Stimulated activated CD8-positive, alpha-beta memory T cell treated with anti-CD3 and anti-CD28 coated beads, Interleukin-12 subunit alpha, Interleukin-12 subunit beta, amount 100 ng/mL, for 4 hours (primary cell): ENCODE data around the gene EPB41L4A.

Experiments used
- DNase-seq: peaks from one replicate; pipeline ENCODE4 v3.0.0-alpha.2; 2020; ENCODE audit warnings: low read depth

EPB41L4A gene

DNA sequence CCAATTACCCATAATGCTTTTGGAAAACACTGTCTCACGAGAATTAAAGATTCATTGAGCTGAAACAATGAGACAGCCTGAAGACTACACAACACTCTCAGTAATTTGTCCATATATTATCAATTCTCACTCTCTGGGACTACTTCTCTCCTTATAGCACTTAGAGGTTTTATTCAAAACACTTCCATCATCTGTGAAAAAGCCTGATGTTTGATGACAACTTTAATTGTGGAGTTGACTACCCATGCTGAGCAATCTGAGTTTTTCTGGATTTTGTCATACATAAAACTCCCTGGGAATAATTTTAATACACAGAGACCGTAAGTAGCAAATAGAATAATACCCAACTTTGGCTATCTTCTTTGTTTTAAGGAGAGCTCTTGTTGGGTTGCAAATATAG lies 305.5 kb downstream of the EPB41L4A start:
- DNase-seq, result no peak
